ENCODE results near the gene CTIF. TPM values are rescaled to one million over a fixed set of nuclear protein-coding genes. Genes with fewer than 3 reads are reported as not detected.

CTIF gene
- total RNA-seq, 1 donor = 86.4 TPM

- H3K4me3 ChIP-seq (ENCODE audit: low read depth, low read length) = peak overlapping the region; percentile 95
- TF ChIP-seq, protein P1, sequence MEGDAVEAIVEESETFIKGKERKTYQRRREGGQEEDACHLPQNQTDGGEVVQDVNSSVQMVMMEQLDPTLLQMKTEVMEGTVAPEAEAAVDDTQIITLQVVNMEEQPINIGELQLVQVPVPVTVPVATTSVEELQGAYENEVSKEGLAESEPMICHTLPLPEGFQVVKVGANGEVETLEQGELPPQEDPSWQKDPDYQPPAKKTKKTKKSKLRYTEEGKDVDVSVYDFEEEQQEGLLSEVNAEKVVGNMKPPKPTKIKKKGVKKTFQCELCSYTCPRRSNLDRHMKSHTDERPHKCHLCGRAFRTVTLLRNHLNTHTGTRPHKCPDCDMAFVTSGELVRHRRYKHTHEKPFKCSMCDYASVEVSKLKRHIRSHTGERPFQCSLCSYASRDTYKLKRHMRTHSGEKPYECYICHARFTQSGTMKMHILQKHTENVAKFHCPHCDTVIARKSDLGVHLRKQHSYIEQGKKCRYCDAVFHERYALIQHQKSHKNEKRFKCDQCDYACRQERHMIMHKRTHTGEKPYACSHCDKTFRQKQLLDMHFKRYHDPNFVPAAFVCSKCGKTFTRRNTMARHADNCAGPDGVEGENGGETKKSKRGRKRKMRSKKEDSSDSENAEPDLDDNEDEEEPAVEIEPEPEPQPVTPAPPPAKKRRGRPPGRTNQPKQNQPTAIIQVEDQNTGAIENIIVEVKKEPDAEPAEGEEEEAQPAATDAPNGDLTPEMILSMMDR (IDR thresholded peaks at IDR 0.05; ENCODE audit: insufficient read depth, low read depth, low read length) = no peak
- peak; percentile 81 for DNase-seq (ENCODE audit: low read depth)
Measured at GRCh38 chr18:48541026-48541746, 2.4 kb downstream of the CTIF start.

DNA sequence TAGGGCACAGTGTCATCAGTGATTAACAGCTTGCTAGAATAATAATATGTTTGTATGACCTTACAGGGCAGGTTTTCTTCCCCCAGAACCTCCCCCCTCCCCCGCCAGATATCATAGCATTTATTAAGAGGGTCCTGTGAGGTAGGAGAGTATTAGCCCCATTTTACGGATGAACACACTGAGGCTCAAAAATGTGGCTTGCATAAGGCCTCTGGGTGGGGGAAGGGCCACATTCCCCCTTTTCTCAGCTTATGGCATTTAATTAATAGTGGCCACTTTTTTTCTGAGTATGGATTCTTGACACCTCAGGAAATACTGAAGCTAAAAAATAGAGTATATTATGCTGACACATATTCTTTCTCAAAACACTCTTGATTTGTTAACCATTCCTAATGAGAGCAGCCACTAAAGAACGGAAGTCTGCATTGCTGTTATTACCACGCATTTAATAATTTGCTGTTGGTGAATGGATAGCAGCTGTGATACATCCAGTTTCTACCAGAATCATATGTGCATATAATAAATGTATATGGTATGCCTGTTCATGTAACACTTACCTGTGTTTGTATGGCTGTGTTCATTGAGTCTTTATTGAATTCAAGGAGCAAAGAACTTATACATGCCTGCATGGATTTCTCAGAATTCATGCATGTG is 3.0 kb downstream of the CTIF start:
- DNase-seq (ENCODE audit: low read depth) = no peak
- TF ChIP-seq, protein P1 (IDR thresholded peaks at IDR 0.05; ENCODE audit: insufficient read depth, low read depth, low read length) = no peak
- peak overlapping the region; percentile 95 for H3K4me3 ChIP-seq (ENCODE audit: low read depth, low read length)

GRCh38 chr18:48542513-48543181 is 3.8 kb downstream of the CTIF start:
- TF ChIP-seq, protein P1 (IDR thresholded peaks at IDR 0.05; ENCODE audit: insufficient read depth, low read depth, low read length) = no peak
- DNase-seq (ENCODE audit: low read depth) = no peak

DNA sequence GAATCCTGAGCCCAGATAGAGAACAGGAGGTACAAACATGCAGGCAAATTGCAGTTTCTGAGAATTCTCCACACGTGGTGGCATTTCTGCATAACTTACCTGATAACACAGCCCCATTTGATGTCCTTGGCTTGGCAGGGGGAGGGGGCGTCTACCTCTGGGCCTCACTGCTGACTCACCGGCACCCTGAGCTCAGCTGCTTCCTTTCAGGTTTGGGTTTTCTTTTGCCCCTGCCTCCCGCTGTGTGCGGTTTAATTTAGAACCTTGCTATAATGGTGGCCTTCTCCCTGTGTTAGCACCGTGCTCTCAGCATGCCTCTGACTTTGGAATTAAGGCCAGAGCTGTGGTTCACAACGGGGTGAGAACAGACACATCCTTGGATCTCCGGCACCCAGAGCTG is 4.4 kb downstream of the CTIF start:
- no peak overlapping the region for H3K4me3 ChIP-seq (ENCODE audit: low read depth, low read length)
- no peak for DNase-seq (ENCODE audit: low read depth)
- TF ChIP-seq, protein P1 (IDR thresholded peaks at IDR 0.05; ENCODE audit: insufficient read depth, low read depth, low read length) = no peak

More at GRCh38 chr18:48542513-48543181, 3.8 kb downstream of the CTIF start:
- no peak overlapping the region for H3K4me3 ChIP-seq (ENCODE audit: low read depth, low read length)

DNA sequence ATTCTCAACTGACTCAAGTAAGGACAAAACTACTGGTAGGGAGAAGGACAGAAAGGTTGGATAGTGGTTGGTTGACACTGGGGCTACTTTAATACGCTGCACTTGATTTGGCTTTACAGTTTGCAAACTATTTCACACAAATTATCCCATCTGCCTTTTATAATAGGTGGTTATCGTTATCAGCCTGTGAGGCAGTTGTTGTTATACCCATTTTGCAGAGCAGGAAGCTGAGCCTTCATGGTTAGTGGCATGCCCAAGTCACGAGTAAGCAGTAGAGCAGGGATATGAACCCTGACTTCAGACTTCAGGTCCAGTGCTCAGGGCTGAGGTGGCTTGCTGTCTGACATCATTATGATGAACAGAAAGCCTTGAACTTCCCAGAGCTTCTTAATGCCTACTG is 5.3 kb downstream of the CTIF start:
- no peak overlapping the region for H3K4me3 ChIP-seq (ENCODE audit: low read depth, low read length)
- TF ChIP-seq, protein P1 (IDR thresholded peaks at IDR 0.05; ENCODE audit: insufficient read depth, low read depth, low read length) = no peak
- no peak for DNase-seq (ENCODE audit: low read depth)

DNA sequence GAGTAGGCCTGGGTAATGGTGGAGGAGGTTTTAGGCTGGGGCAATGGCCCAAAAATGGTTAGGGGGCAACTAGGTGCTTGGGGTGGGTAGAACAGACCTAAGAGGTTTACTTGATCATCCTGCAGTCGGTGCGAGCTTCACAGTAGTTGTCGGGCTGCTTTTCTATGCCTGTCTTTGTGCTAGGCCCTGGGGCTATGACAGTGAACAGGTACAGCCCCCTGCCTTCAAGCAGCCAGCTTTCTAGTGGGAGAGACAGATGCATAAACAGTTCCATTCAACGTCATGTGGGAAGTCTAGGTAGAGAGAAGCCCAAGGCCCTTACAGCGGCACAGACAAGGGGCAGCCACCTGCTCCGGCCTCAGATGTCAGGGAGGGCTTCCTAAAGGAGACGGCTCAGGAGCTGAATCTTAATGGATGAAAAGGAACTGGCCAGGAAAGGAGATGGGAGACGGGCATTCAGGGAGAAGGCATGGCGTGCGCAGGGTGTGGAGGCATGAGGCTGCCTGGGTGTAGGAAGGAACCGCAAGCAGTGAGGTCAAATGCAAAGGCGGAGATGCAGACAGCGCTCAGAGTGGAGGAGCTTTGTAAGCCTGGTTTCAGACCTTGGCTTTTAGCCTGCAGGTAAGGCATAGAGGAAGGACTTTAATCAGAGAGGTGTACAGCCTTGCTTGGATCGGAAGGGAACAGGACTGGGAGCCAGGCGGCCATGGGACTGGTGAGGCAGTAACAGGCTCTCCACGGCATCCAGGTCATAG is 6.0 kb downstream of the CTIF start:
- no peak for DNase-seq (ENCODE audit: low read depth)
- TF ChIP-seq, protein P1 (IDR thresholded peaks at IDR 0.05; ENCODE audit: insufficient read depth, low read depth, low read length) = no peak
- H3K4me3 ChIP-seq (ENCODE audit: low read depth, low read length) = no peak overlapping the region

Data from fibroblast of villous mesenchyme (primary cell).